Stimulated activated CD4-positive, alpha-beta T cell treated with anti-CD3 and anti-CD28 coated beads, Interleukin-1b, Interleukin-23, amount 100 ng/mL, for 1 hour (primary cell): ENCODE data around the gene WDR5B.
"Not testable (repeated sequence)": the region's sequence is repeated elsewhere in the genome, so short reads cannot be mapped to it uniquely, and the experiment has no call there.

Experiments
- DNase-seq, 2 donors: peaks; one replicate each; pipeline ENCODE4 v3.0.0-alpha.2; 2020; ENCODE audit warnings: low read depth in 2 of 2

Gene WDR5B

GRCh38 chr3:122415762-122416654 lies at the start of gene WDR5B:
Gene WDR5B, minus strand, starts transcription at chr3:122416062. Its CDS starts 534 bp downstream, at chr3:122415528.
- DNase-seq = peak; percentile 95 to 97

GRCh38 chr3:122464659-122465058 lies 48.8 kb upstream of the WDR5B start:
- no peak for DNase-seq

- DNase-seq = no peak
Observed at GRCh38 chr3:122462406-122462805, 46.5 kb upstream of the WDR5B start.

- DNase-seq = no peak
Observed at GRCh38 chr3:122461806-122462205, 45.9 kb upstream of the WDR5B start.

GRCh38 chr3:122458992-122459391 lies 43.1 kb upstream of the WDR5B start:
- no peak for DNase-seq

- no peak for DNase-seq
Observed at GRCh38 chr3:122457706-122458105, 41.8 kb upstream of the WDR5B start.

- no peak for DNase-seq
Observed at GRCh38 chr3:122456074-122456473, 40.2 kb upstream of the WDR5B start.

GRCh38 chr3:122451371-122451770 lies 35.5 kb upstream of the WDR5B start:
- DNase-seq = no peak

GRCh38 chr3:122448218-122448617 lies 32.4 kb upstream of the WDR5B start:
- not testable (repeated sequence) for DNase-seq

GRCh38 chr3:122444491-122444887 lies 28.6 kb upstream of the WDR5B start:
- DNase-seq = not testable (repeated sequence)

- DNase-seq = not testable (repeated sequence)
Observed at GRCh38 chr3:122443762-122444490, 28.1 kb upstream of the WDR5B start.

- DNase-seq = no peak
Observed at GRCh38 chr3:122443090-122443489, 27.2 kb upstream of the WDR5B start.

GRCh38 chr3:122435950-122436349 lies 20.1 kb upstream of the WDR5B start:
- no peak for DNase-seq

- DNase-seq = no peak
Observed at GRCh38 chr3:122430371-122430770, 14.5 kb upstream of the WDR5B start.

- DNase-seq = no peak
Observed at GRCh38 chr3:122427857-122428471, 12.1 kb upstream of the WDR5B start.

- no peak for DNase-seq
Observed at GRCh38 chr3:122421836-122422235, 6.0 kb upstream of the WDR5B start.

- DNase-seq = no peak
Observed at GRCh38 chr3:122421101-122421500, 5.2 kb upstream of the WDR5B start.

GRCh38 chr3:122416966-122417365 lies 1.1 kb upstream of the WDR5B start:
- no peak for DNase-seq

GRCh38 chr3:122415104-122415744 lies 638 bp downstream of the WDR5B start:
- DNase-seq = no peak

GRCh38 chr3:122414391-122414790 lies 1.5 kb downstream of the WDR5B start:
- no peak for DNase-seq

GRCh38 chr3:122410639-122411038 lies 5.2 kb downstream of the WDR5B start:
- DNase-seq = no peak

GRCh38 chr3:122410111-122410510 lies 5.8 kb downstream of the WDR5B start:
- no peak for DNase-seq
